GM12875 (cell line): ENCODE measurements around the gene ADAMTS10.
A peak's percentile ranks its signal among the peaks of the same experiment; 100 is the strongest.

ENCODE experiments used
- H3K4me3 ChIP-seq: one replicate; pipeline ENCODE4 v1.5.1; 2011; ENCODE audit warnings: low read depth, low read length, control low read depth
- TF ChIP-seq, protein P1 (sequence below): IDR thresholded peaks from 2 replicates; pipeline ENCODE4 v1.5.1; 2011; ENCODE audit warnings: low read depth, mild to moderate bottlenecking, control low read depth, inconsistent platforms, low read length, moderate library complexity, borderline replicate concordance; ENCODE audit not compliant: insufficient read depth

Gene ADAMTS10

DNA sequence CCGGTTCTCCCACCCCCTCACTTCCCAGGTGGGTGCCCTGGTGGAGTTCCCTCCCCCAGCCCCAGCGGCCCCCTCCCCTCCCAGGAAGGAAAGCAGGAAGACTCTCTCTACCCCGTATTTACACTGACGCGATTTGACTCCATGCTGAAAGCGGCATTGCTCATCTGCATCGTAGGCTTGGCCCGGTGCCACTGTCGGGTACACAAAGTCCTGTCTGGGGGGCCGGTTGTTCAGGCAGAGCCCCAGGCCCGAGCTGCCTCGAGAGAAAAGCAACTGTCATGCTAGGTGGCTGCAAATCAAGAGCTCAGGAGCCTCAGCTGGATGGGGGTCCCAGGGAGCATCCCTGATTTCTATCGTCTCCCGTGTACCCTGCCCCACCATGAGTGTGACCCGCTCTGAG is 14.9 kb downstream of the ADAMTS10 start:
- H3K4me3 ChIP-seq: no peak overlapping the region
- TF ChIP-seq, protein P1, sequence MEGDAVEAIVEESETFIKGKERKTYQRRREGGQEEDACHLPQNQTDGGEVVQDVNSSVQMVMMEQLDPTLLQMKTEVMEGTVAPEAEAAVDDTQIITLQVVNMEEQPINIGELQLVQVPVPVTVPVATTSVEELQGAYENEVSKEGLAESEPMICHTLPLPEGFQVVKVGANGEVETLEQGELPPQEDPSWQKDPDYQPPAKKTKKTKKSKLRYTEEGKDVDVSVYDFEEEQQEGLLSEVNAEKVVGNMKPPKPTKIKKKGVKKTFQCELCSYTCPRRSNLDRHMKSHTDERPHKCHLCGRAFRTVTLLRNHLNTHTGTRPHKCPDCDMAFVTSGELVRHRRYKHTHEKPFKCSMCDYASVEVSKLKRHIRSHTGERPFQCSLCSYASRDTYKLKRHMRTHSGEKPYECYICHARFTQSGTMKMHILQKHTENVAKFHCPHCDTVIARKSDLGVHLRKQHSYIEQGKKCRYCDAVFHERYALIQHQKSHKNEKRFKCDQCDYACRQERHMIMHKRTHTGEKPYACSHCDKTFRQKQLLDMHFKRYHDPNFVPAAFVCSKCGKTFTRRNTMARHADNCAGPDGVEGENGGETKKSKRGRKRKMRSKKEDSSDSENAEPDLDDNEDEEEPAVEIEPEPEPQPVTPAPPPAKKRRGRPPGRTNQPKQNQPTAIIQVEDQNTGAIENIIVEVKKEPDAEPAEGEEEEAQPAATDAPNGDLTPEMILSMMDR: no peak

DNA sequence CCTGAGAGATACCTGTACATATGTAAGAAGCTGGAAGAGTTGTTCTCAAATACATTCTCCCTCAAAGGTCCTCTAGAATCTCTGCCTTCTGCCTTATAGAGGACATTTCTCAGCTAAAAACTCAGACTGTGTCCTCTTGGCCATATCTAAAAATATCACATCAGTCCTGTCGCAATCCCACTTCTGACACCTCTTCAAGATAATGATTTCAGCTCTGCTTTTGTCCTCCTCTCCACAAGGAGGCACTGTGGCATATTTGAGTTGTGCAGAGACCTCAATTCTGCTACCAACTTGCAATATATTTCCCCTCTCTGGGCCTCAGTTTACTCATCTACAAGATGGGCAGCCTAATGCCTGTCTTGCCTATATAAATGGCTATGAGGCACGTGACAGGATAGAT is 16.6 kb downstream of the ADAMTS10 start:
- TF ChIP-seq, protein P1: no peak
- H3K4me3 ChIP-seq: no peak overlapping the region

DNA sequence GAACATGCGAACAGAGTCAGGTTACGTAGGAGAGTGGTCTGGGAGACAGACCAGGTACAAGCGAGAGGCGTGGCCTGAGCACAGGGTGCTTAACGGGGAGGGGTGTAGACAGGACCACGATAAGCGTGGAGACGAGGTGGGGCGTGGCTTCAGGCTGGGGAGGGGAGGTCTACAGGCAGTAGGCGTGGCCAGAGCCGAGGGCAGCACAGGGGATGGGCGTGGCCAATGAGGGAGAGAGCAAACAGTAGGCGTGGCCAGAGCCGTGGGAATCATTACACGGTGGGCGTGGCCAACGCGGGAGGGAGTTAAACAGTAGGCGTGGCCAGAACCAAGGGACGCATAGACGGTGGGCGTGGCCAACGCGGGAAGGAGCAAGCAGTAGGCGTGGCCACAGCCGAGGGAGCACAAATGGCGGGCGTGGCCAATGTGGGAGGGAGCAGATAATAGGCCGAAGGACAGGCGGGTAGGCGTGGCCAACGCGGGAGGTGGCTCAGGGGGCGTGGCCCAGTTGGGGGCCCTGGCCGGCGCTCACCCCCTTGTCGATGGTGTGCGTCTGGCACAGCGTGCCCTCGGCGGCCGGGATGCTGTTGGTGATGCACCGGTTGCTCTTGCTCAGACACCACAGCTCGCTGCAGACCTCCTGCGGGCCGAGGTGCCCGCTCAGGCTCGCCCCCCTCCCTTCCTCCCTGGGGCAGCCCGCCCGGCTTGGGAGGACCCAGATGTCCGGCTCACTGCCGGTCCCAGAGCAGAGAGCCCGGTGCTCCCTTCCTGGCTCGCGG is 18.1 kb downstream of the ADAMTS10 start:
- H3K4me3 ChIP-seq: no peak overlapping the region

DNA sequence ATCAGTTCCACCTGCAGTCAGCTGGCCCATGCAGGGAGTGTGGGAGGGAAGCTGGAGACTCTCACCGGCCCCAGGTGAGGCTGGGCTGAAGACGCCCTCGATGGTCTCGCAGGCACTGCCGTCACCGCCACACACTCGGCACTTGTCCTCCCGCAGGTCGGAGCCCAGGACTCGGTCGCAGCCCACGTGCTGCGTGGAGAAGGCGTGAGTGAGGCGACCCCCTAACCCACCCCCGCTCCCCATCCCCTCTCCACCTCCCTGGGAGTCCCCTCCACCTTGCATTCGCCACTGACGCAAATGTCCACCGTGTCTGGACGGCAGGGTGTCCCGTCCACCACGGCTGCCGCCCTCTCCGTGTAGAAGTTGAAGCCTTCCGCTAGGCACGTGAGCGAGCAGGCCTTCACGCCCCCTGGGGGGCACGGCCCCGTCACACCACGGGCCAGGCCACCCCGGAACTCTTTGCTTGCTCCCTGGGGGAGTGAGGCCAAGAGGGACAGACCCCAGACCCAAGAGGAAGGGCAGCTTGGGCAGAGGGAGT is 21.3 kb downstream of the ADAMTS10 start:
- TF ChIP-seq, protein P1: no peak
- H3K4me3 ChIP-seq: no peak overlapping the region

More for the DNA sequence above, 18.1 kb downstream of the ADAMTS10 start:
- TF ChIP-seq, protein P1: no peak

DNA sequence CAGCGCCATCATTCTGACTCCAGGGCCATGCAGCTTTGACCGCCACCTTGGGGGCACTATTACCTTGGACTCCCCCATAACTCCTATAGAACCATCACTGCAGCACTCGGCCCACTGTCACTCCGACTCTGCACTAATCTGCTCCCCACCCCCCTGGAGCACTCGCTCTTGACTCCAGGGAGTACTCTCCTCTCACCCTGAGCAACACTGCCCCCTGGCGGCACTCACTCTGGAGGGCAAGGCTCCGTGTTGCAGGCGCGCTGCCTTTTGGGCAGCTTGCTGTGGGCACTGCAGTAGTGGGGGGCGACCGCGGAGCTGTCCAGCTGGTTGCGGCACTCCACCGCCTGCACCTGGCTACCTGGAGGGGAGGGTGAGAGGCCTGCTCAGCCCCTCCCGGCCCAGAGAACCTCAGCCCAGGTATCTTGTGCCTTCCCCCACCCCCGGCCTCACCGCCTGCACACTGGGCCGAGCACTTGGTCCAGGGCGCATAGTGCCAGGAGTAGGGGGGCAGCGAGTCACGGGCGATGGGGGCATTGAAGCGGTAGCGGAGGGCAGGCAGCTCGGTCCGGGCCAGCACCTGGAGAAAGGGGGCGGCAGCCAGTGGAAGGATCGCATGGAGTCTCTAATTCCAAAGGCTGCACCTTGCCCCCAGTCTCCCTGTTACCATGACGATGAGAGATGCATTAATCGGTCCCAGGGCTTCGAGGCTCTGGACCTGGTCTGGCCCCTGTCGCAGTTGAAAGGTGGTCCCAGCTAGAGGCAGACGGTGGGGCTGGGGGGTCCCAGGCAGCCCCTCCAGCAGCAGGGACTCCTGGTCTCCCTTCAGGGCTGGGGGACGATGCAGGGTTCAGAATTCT is 24.4 kb downstream of the ADAMTS10 start:
- H3K4me3 ChIP-seq: no peak overlapping the region
- TF ChIP-seq, protein P1: peak; percentile 78

DNA sequence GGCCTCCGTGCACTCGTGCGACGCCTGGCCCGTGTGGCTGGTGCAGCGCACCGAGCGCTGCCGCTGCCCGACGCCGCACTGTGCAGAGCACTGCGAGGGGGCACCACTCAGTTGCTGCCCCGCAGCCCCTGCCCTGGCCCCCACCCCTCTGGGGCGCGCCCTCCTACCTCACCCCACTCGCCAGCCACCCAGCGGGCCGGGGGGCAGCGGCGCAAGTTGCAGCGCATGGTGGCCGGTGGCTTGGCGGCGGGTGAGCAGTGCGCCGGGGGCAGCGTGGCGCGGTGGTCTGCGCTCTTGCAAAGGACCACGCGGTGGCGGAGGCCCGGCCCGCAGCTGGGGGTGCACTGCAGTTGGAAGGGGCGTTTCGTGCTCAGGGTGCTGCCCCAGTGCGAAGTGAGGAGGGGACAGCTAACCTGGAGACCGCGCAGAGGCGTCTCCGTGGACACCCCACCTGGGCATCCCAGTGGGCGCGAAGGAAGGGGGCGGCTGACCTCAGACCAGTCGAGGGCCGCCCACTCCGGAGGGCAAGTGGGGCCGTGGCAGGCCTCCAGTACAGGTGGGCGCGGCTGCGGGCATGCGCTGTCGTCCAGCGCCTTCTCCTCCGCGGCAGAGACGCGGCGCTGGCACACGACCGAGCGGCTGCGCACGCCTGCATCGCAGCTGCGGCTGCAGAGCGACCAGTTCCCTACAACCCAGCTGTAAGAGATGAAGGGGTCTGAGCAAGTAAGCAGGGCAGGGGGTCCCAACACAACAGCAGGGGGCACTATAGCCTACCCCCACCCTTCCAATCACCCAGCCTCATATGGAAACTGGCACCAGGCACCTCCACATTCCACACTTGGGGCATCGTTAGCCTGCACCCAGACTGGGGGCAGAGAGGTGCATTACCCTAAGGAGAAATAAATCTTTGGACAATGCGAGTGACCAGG is 25.3 kb downstream of the ADAMTS10 start:
- H3K4me3 ChIP-seq: no peak overlapping the region
- TF ChIP-seq, protein P1: no peak
